GM19395 (cell line): ENCODE measurements around the gene ZNF200.
"Not testable (repeated sequence)": the region's sequence is repeated elsewhere in the genome, so short reads cannot be mapped to it uniquely, and the experiment has no call there.

Experiments used
- ATAC-seq: cut with Tn5 transposase; IDR thresholded peaks from one replicate; pipeline ENCODE4 v1.9.1; 2021; ENCODE audit warnings: mild to moderate bottlenecking, moderate library complexity; ENCODE audit not compliant: unreplicated experiment

The ZNF200 gene

GRCh38 chr16:3202903-3203539 is 31.9 kb downstream of the ZNF200 start:
- no peak for ATAC-seq

DNA sequence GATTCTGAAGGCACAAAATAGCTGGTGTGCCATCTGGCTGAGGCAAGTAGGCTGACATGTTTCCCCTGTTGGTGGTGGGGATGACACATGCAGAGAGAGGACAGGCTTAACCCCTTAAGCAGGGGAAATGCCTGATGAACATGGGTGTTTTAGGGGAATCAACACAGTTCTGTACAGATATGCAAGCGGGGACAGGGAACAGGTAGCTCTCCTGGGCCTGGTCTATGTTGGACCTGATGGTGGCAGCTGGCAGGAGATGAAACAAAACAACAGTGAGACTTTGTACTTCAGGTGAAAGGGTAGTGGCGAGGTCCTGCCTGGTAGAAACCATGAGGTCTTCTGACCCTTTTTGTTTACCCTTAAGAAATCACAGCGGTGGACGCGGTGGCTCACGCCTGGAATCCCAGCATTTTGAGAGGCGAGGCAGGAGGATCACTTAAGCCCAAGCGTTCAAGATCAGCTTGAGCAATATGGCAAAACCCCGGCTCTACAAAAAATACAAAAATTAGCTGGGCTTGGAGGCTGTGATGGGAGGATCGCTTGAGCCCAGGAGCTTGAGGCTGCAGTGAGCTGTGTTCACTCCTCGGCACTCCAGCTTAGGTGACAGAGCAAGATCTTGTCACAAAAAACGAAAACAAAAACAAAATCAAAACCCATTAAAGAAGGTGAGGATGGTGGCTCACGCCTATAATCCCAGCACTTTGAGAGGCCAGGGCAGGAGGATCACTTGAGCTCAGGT is 36.5 kb downstream of the ZNF200 start:
- no peak for ATAC-seq

DNA sequence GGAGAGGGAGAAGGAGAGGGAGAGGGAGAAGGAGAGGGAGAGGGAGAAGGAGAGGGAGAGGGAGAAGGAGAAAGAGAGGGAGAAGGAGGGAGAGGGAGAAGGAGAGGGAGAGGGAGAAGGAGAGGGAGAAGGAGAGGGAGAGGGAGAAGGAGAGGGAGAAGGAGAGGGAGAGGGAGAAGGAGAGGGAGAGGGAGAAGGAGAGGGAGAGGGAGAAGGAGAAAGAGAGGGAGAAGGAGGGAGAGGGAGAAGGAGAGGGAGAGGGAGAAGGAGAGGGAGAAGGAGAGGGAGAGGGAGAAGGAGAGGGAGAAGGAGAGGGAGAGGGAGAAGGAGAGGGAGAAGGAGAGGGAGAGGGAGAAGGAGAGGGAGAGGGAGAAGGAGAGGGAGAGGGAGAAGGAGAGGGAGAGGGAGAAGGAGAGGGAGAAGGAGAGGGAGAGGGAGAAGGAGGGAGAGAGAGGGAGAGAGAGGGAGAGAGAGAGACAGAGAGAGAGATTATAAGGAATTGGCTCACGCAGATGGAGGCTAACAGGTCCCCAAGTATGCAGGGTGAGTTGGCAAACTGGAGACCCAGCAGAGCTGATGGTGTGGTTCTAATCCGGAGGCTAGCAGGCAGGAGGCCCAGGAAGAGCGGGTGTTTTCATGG is 37.1 kb downstream of the ZNF200 start:
- not testable (repeated sequence) for ATAC-seq

- ATAC-seq: no peak
These were observed 39.0 kb downstream of the ZNF200 start for GRCh38 chr16:3195975-3196374.

DNA sequence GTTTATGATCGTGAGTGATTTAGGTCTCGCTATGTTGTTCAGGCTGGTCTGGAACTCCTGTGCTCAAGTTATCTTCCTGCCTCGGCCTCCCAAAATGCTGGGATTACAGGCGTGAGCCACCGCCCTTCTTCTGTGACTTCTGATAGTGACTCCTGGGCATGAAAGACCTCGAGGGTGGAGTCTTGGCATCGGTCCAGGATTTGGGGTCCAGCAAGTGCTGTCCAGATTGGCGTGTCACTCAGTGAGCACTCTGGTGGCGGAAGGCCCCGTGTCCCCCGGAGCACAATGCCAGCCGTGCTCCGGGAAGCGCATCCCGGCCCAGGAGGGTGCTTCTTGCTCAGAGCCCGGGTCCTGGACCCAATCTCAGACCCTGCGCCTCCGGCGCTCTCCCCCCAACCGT is 40.2 kb downstream of the ZNF200 start:
- ATAC-seq: no peak

- ATAC-seq: no peak
These were observed 41.4 kb downstream of the ZNF200 start for GRCh38 chr16:3193221-3194212.

- ATAC-seq: no peak
These were observed 42.4 kb downstream of the ZNF200 start for GRCh38 chr16:3192476-3193019.

DNA sequence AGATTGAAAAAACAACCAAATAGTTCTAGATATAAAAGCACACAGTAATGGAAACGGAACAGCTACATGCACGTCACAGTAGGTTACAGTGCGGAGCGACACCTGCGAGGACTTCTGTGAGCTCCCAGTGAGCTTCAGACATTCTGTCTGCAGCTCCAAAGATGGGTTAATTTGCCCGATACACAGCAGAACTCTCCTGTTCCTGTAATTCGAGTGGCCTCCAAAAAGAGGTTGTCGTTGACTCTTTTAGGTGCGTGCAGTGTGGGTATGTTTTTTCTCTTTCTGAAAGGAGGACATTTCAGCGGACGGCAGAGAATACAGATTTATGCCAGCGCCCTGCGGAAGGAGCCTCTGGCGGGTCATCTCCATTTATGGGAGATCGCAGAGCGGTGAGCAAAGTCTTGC is 44.0 kb downstream of the ZNF200 start:
- ATAC-seq: no peak

DNA sequence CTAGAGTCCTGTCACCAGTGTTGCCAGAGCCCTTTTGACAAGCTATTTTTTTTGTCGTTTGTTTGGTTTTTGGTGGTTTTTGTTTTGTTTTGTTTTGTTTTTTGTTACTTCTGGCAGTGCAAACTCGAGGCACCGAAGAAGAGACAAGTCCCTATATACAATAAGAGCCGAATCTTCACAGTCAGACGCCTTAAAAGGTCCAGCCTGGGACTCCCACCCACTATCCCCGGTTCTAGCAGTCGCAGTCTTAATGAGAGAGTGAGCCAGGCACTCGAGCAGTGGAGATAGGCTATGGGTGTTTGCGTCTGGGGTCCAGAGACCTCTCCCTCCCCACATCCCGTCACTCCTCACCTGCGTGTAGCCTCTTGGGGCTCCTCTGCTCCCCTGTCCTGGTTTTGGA is 45.1 kb downstream of the ZNF200 start:
- no peak for ATAC-seq

GRCh38 chr16:3188925-3189825 is 45.8 kb downstream of the ZNF200 start:
- no peak for ATAC-seq

- ATAC-seq: no peak
These were observed 46.4 kb downstream of the ZNF200 start for GRCh38 chr16:3188675-3188924.

GRCh38 chr16:3187798-3188674 is 46.9 kb downstream of the ZNF200 start, which contains the start of gene OR1F1:
TSS of gene OR1F1 (plus strand) at chr16:3188204.
- ATAC-seq: no peak

DNA sequence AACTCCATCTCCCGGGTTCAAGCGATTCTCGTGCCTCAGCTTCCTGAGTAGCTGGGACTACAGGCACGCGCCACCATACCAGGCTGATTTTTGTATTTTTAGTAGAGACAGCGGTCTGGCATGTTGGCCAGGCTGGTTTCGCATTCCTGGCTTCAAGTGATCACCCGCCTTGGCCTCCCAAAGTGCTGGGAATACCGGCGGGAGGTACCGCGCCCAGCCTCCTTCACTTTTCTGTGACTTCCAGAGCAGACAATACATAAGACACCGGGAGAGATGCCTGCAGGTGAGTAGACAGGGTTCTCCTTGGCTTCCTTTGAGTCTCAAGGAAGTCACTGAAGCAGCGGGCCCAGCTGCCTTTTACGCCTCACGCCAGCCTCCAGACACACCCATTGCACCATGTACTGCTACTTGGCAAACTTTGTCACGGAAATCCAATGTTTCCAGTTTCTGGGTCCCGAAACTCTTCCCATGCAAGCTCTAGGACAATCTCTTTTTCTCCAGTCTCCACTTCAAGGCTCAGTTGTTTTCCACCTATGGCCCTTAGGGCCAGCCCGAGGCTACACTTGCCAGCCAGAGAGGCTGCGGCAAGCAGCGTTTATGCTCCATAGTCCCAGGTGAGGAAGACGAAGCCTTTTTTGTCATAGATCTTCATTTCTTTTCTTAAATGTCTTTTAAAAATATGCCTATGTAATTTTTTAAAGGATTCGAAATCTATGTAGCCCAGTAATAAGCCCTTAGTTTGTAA is 47.8 kb downstream of the ZNF200 start:
- no peak for ATAC-seq

DNA sequence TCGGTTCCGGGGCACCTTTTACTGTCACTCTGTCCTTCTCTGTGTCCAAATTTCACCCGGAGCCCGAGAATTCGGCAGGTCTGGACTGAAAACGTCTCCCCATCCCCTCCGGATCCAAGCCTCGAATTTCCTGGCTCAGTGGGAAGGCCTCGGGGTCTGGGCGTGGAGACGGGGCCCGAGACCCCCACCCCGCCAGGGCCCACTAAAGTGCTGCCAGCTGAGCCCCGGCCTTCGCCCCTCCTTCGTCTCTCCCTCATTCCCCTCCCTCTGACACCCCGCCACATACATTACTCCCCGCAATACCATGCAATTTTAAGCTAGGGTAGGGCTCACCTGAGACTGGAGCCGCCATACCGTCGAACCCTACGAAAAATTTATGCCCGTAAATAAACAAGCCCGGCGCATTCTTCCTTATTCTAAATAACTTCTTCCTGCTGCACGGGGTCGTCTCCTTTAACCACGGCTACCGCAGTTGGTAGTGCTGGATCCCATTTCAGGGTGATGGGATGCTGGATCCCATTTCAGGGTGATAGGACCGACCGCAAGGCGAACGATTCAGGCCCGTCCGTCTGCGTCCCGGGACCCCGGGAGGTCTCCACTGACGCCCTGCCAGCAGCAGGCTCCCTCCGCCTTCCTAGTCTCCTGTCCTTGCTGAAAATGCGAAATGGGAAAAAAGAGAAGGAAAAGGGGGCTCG is 51.4 kb downstream of the ZNF200 start:
- no peak for ATAC-seq

GRCh38 chr16:3182608-3183444 is 52.1 kb downstream of the ZNF200 start:
- ATAC-seq: no peak

- not testable (repeated sequence) for ATAC-seq
These were observed 52.7 kb downstream of the ZNF200 start for GRCh38 chr16:3182293-3182607.

DNA sequence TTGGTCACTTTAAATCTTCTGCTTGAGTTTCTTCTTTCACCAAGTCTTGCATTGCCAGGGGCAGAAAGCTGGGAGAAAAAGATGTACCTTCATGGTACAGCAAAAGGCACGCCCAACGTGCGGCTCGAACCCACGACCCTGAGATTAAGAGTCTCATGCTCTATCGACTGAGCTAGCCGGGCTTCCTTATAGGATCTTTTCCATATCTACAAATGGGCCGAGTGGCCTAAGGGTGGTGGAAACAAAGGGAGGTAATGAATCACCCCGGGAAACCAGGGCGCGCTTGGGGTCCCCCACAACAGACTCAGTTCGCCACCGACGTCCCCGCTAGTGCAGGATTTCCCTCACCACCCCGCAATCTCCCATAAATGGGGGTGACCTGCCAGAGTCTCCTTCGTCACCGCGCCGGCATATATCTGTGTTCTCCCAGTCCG is 54.5 kb downstream of the ZNF200 start:
- ATAC-seq: no peak
